HUDEP-2 (cell line): ENCODE data around the gene SCCPDH.
A peak's percentile ranks its signal among the peaks of the same experiment; 100 is the strongest.
"Not testable (repeated sequence)": the region's sequence is repeated elsewhere in the genome, so short reads cannot be mapped to it uniquely, and the experiment has no call there.

Source experiments
- DNase-seq, 76 experiments: peaks; one replicate each; lab custom pipeline; 2025; ENCODE audit not compliant: unreplicated experiment in 76 of 76; lab: John Stamatoyannopoulos, UW

SCCPDH gene

GRCh38 chr1:246724016-246724730 is at the start of gene SCCPDH:
SCCPDH (plus strand) TSS chr1:246724409; CDS start chr1:246724423, 14 bp downstream.
- peak in 65 of 76 experiments; percentile 5 to 76 (median 43) for DNase-seq

- DNase-seq, result no peak
These were observed 46.4 kb upstream of the SCCPDH start for GRCh38 chr1:246677842-246678241.

- DNase-seq, result no peak
These were observed 45.1 kb upstream of the SCCPDH start for GRCh38 chr1:246678816-246679793.

GRCh38 chr1:246679794-246680177 is 44.4 kb upstream of the SCCPDH start:
- DNase-seq, result no peak

GRCh38 chr1:246680190-246680589 is 44.0 kb upstream of the SCCPDH start:
- no peak for DNase-seq

GRCh38 chr1:246680696-246681130 is 43.5 kb upstream of the SCCPDH start:
- DNase-seq, result no peak

- DNase-seq, result no peak
These were observed 42.0 kb upstream of the SCCPDH start for GRCh38 chr1:246681900-246682895.

GRCh38 chr1:246683521-246683920 is 40.7 kb upstream of the SCCPDH start:
- no peak for DNase-seq

GRCh38 chr1:246687002-246687401 is 37.2 kb upstream of the SCCPDH start:
- no peak for DNase-seq

GRCh38 chr1:246689409-246690008 is 34.7 kb upstream of the SCCPDH start:
- DNase-seq, result peak in 58 of 76 experiments; percentile 4 to 74 (median 32)

- DNase-seq, result no peak
These were observed 34.1 kb upstream of the SCCPDH start for GRCh38 chr1:246690100-246690499.

GRCh38 chr1:246691622-246692495 is 32.4 kb upstream of the SCCPDH start:
- DNase-seq, result no peak

- not testable (repeated sequence) for DNase-seq
These were observed 29.9 kb upstream of the SCCPDH start for GRCh38 chr1:246694213-246694895.

GRCh38 chr1:246695136-246695535 is 29.1 kb upstream of the SCCPDH start:
- no peak for DNase-seq

- DNase-seq, result no peak
These were observed 28.5 kb upstream of the SCCPDH start for GRCh38 chr1:246695666-246696065.

- peak in 1 of 76 experiments; percentile 23 for DNase-seq
These were observed 25.6 kb upstream of the SCCPDH start for GRCh38 chr1:246698466-246699094.

GRCh38 chr1:246699095-246699735 is 25.0 kb upstream of the SCCPDH start:
- DNase-seq, result peak in 74 of 76 experiments; percentile 14 to 79 (median 56)
